K562 (cell line): ENCODE results near the gene LRP3. TPM values are rescaled to one million over a fixed set of nuclear protein-coding genes. Genes with fewer than 3 reads are reported as not detected.

ENCODE experiments used
- ATAC-seq: fragments of 200-7000 bp; cut with Tn5 transposase; 3 replicates; pipeline ENCODE4 v1.9.1; 2020; ENCODE audit warnings: moderate library complexity
- BruUV-seq: library from RNA; stranded (reverse); fragments of 400-500 nt; replicated peaks from 2 replicates; lab custom pipeline; 2021; lab: Mats Ljungman, UMichigan
- CTCF ChIA-PET: fragments of 300-600 bp; formaldehyde crosslinking; extraction: SDS; loops from one replicate; lab custom pipeline; 2021; ENCODE audit warnings: low intra/inter-chr PET ratio; lab: Yijun Ruan, JAX
- POLR2A ChIA-PET: fragments of 300-600, 350-650 bp; sonication (Branson Sonifier 250); formaldehyde crosslinking; extraction: SDS; loops from one replicate; lab custom pipeline; 2021; ENCODE audit warnings: antibody characterized with exemption, inconsistent platforms; lab: Yijun Ruan, JAX
- DNase-seq, 4 experiments: peaks; one replicate each; pipeline versions ENCODE4 v3.0.0 to v3.0.0-alpha.2; 2011 to 2018; ENCODE audit warnings: low spot score in 3 of 4, mixed read lengths in 3 of 4; ENCODE audit errors: extremely low read depth in 1 of 4
- FAIRE-seq: peaks from 2 replicates; lab custom pipeline; 2011; peaks lifted over from hg19 to GRCh38; lab: Jason Lieb, UNC
- H2AFZ ChIP-seq: 2 replicates; pipeline ENCODE4 v1.6.0; 2011; ENCODE audit warnings: low read depth, low read length, control low read depth, inconsistent platforms
- H3K27ac ChIP-seq: fragments of 200-600 bp; 3 replicates; pipeline ENCODE4 v1.8.0; 2011; ENCODE audit warnings: low read depth, mild to moderate bottlenecking, control low read depth, inconsistent platforms, low read length, moderate library complexity, mixed read lengths; ENCODE audit errors: extremely low read depth
- H3K27me3 ChIP-seq, 2 experiments: fragments of 300-600 bp in 1 of 2; 2 replicates in 1 of 2; 3 replicates in 1 of 2; pipeline versions ENCODE4 v1.6.0 to v1.8.0; 2011; ENCODE audit warnings: inconsistent platforms in 2 of 2, low read length in 2 of 2, mild to moderate bottlenecking in 1 of 2, mixed read lengths in 1 of 2, moderate library complexity in 1 of 2; ENCODE audit not compliant: control insufficient read depth in 2 of 2, insufficient read depth in 2 of 2
- H3K36me3 ChIP-seq: fragments of 300-600 bp; 3 replicates; pipeline ENCODE4 v1.8.0; 2011; ENCODE audit warnings: mild to moderate bottlenecking, low read length, inconsistent platforms; ENCODE audit not compliant: control insufficient read depth, insufficient read depth
- H3K4me1 ChIP-seq, 2 experiments: fragments of 200-600 bp in 1 of 2; replicated peaks in 1 of 2; 2 replicates in 1 of 2; 3 replicates in 1 of 2; pipeline versions ENCODE4 v1.5.1 to v1.8.0; 2011; ENCODE audit warnings: inconsistent platforms in 2 of 2, low read length in 2 of 2, mild to moderate bottlenecking in 1 of 2, mixed read lengths in 1 of 2, moderate library complexity in 1 of 2; ENCODE audit not compliant: control insufficient read depth in 2 of 2, insufficient read depth in 2 of 2
- H3K4me2 ChIP-seq: 2 replicates; pipeline ENCODE4 v1.6.1; 2011; ENCODE audit warnings: low read length, control low read depth, inconsistent platforms, mixed read lengths; ENCODE audit not compliant: insufficient read depth
- H3K4me3 ChIP-seq: fragments of 200-600 bp; sonication (generic), shearing (Covaris generic); 2 replicates; pipeline ENCODE4 v1.5.1; 2016; ENCODE audit warnings: control low read depth, inconsistent platforms
- H3K79me2 ChIP-seq: fragments of 200-600 bp; 3 replicates; pipeline ENCODE4 v1.8.0; 2011; ENCODE audit warnings: low read length, inconsistent platforms; ENCODE audit not compliant: control insufficient read depth, insufficient read depth
- H3K9ac ChIP-seq, 2 experiments: 2 replicates each; pipeline versions ENCODE4 v1.6.0 to v1.6.1; 2011; ENCODE audit warnings: low read depth in 2 of 2, low read length in 2 of 2, control low read depth in 1 of 2, inconsistent platforms in 1 of 2, mild to moderate bottlenecking in 1 of 2, mixed read lengths in 1 of 2; ENCODE audit not compliant: insufficient read depth in 1 of 2
- H3K9me1 ChIP-seq: one replicate; pipeline ENCODE4 v1.6.0; 2011; ENCODE audit warnings: inconsistent platforms, mild to moderate bottlenecking, low read length, moderate library complexity; ENCODE audit not compliant: control insufficient read depth, insufficient read depth
- H3K9me3 ChIP-seq: replicated peaks from 2 replicates; pipeline ENCODE4 v1.5.1; 2011; ENCODE audit warnings: low read depth, low read length, inconsistent platforms; ENCODE audit not compliant: control insufficient read depth, insufficient read depth
- H4K20me1 ChIP-seq: replicated peaks from 2 replicates; pipeline ENCODE4 v1.6.1; 2011; ENCODE audit warnings: low read length, inconsistent platforms, mixed read lengths; ENCODE audit not compliant: control insufficient read depth, insufficient read depth
- ATF7 ChIP-seq: fragments of 450-650 bp; IDR thresholded peaks from 2 replicates; pipeline ENCODE4 v1.7.1; 2014; ENCODE audit warnings: mild to moderate bottlenecking, moderate library complexity
- CTBP1 ChIP-seq: fragments of 450-650 bp; IDR thresholded peaks from 2 replicates; pipeline ENCODE4 v1.6.1; 2016; ENCODE audit warnings: borderline replicate concordance
- DDX20 ChIP-seq: fragments of 450-650 bp; IDR thresholded peaks from 2 replicates; pipeline ENCODE4 v1.6.1; 2016; ENCODE audit warnings: missing genetic modification characterization, low read depth, mild to moderate bottlenecking, missing compliant biosample characterization, moderate library complexity
- FOXJ3 ChIP-seq: sonication (generic); formaldehyde crosslinking; IDR thresholded peaks from 2 replicates; pipeline ENCODE4 v1.4.0; 2020; ENCODE audit warnings: mild to moderate bottlenecking, missing genetic modification reagents
- FOXP1 ChIP-seq: sonication (generic); formaldehyde crosslinking; IDR thresholded peaks from 2 replicates; pipeline ENCODE4 v1.8.0; 2022; ENCODE audit warnings: mild to moderate bottlenecking, missing genetic modification reagents
- RCOR1 ChIP-seq, 2 experiments: IDR thresholded peaks; 2 replicates each; pipeline ENCODE4 v1.6.1; 2012; ENCODE audit warnings: low read depth in 2 of 2, low read length in 2 of 2, borderline replicate concordance in 1 of 2, improper control_type of control experiment in 1 of 2
- ZNF561 ChIP-seq: fragments of 450-650 bp; formaldehyde crosslinking; conservative IDR thresholded peaks from 2 replicates; pipeline ENCODE4 v1.4.0; 2020; ENCODE audit warnings: mild to moderate bottlenecking, moderate library complexity
- WGBS: fragments of 100-300 bp; shearing (Covaris generic); methylation state at CpG from one replicate; pipeline ENCODE4 v1.1.6; 2016; ENCODE audit warnings: low coverage, mixed read lengths; ENCODE audit not compliant: insufficient coverage; ENCODE audit errors: missing lambda C conversion rate; 5-methylcytosine and 5-hydroxymethylcytosine counted together
- in situ Hi-C: fragments of 300-500 bp; cut with MboI; formaldehyde crosslinking; loops from 4 replicates; pipeline ENCODE4 v1.15.0; 2018; ENCODE audit warnings: inconsistent platforms, mixed read lengths
- intact Hi-C: fragments of 100-400 bp; cut with micrococcal nuclease; formaldehyde crosslinking; loops from 2 replicates; pipeline ENCODE4 v1.14.2; 2022
- polyA plus RNA-seq, 8 experiments: library from polyadenylated mRNA; depleted of rRNA in 4 of 8; stranded (reverse) in 5 of 8; unstranded in 3 of 8; fragments of >200 nt; fragmentation: Nextera tagmentation in 2 of 8; fragmentation: Illumina TruSeq in 1 of 8; extraction: Ambion mirVana in 2 of 8; extraction: Trizol in 1 of 8; gene quantifications; 2 replicates each; pipeline versions ENCODE4 v1.2.1 to v1.2.3, GENCODE V29; 2011 to 2014; ENCODE audit warnings: inconsistent platforms in 1 of 8, missing spikeins in 1 of 8
- total RNA-seq, 7 experiments: library from RNA; depleted of rRNA in 6 of 7; stranded (reverse); fragments of >200 nt in 6 of 7; fragmentation: Illumina TruSeq in 2 of 7; extraction: Trizol in 2 of 7; gene quantifications; 2 replicates each; pipeline versions ENCODE4 v1.2.1 to v1.2.3, GENCODE V29; 2011 to 2021; ENCODE audit warnings: low replicate concordance in 1 of 7

The LRP3 gene
- total and polyA plus RNA-seq, 9 of the 15 experiments (the other 6 are each of a cell fraction or from before 2014, with no cell fraction given), result 0.29 TPM; not detected in 8

DNA sequence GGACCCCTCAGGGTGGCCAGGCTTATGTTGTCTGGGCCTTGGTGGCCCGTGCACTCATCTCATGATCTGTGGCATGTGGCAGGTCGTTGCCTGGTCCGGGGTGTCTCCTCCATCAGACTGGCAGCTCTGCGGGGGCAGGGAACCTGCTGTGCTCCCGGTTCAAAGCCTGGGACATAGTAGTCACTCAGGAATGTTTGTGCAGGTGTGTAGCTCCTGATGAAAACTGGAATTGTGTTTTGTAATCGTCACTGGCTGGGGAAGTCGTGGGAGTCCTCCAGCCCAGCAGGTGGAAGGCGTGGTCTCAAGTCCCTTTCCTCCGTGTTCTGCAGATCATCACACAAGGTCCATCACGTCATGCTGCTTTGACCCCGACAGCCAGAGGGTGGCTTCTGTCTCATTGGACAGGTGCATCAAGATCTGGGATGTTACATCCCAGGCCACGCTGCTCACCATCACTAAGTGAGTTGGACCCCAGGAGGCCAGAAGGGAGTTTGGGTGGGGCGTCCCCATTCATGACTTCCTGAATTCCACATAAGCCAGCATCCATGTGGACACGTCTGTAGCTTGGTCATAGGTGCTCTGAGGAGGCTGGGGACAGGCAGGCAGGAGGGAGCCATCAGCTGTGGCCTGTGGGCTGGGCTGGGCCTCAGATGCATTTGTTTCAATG, 43.1 kb upstream of the LRP3 start:
- intact Hi-C loops, result no loop called here
- Histone ChIP-seq H4K20me1 (no peaks in the 10 kb centered on the region), H3K4me1 (no peaks in the 10 kb centered on the region; a peak in 3 of 5 replicates), H3K36me3 (no peaks in the 10 kb centered on the region), H2AFZ (no peak overlapping the region), H3K27ac (no peak overlapping the region), H3K79me2 (no peaks in the 10 kb centered on the region), H3K9me1 (no peaks in the 10 kb centered on the region), H3K9me3 (no peaks in the 10 kb centered on the region), H3K9ac (no peak overlapping the region), H3K4me3 (no peak overlapping the region), H3K27me3 (peaks cover 7 to 31% of the 10 kb centered on the region in 2 experiments; a peak in 4 of 5 replicates), H3K4me2 (0 out of 2 replicates have a peak overlapping the region, but pooled peaks have one; percentile 25)
- ATAC-seq, result no peak; the same call in 2 of the 3 replicates
- WGBS, result 4% methylated on average over 14 of the region's 14 CpGs
- DNase-seq, result no peak
- POLR2A ChIA-PET, result interaction anchor here (1.0 kb wide), 1 partner anchor 25 kb away, joined by 3 read pairs; no protein-coding TSS in a partner anchor
- in situ Hi-C loops, result no loop called here
- no TSS peak for BruUV-seq
- TF ChIP-seq RCOR1 (IDR thresholded peaks at IDR 0.05; ENCODE audit: borderline replicate concordance in 1 of 2, low read depth in 2 of 2, low read length in 2 of 2), result 0 out of 4 replicates have a peak, but pooled peaks of 1 of the 2 experiments have one; percentile 11
- no peak for TF ChIP-seq FOXP1
- TF ChIP-seq DDX20 (tag), result no peak
- no peak for TF ChIP-seq ZNF561 (CRISPR knock-in tag)
- TF ChIP-seq CTBP1, result peak; percentile 53; the same call in 1 of the 2 replicates
- peak; percentile 24; the same call in 1 of the 2 replicates for TF ChIP-seq ATF7
- TF ChIP-seq FOXJ3, result no peak
- FAIRE-seq, result no peak
- CTCF ChIA-PET, result no interaction called here
